ENCODE measurements around the gene CPVL. TPM values are rescaled to one million over a fixed set of nuclear protein-coding genes. Genes with fewer than 3 reads are reported as not detected.
"Not testable (repeated sequence)": the region's sequence is repeated elsewhere in the genome, so short reads cannot be mapped to it uniquely, and the experiment has no call there.

CPVL gene
- total and polyA plus RNA-seq, 4 donors: 6.0 to 39.0 (median 12.9) TPM

GRCh38 chr7:29115130-29115687 is 31.1 kb downstream of the CPVL start (continued):
- TF ChIP-seq REST (IDR thresholded peaks at IDR 0.05) (no peak), YY1 (IDR thresholded peaks at IDR 0.05) (no peak), FOXA1 (IDR thresholded peaks at IDR 0.05) (no peak)

- H3K36me3 ChIP-seq (ENCODE audit: control insufficient read depth in 4 of 4, insufficient read depth in 3 of 4, low read depth in 1 of 4, low read length in 3 of 4); DNase-seq (ENCODE audit: low spot score); H3K27ac ChIP-seq (ENCODE audit: low read depth in 1 of 2, low read length in 2 of 2); H3K9me3 ChIP-seq (ENCODE audit: control insufficient read depth in 4 of 4, low read length in 3 of 4); H3K9ac ChIP-seq (ENCODE audit: low read depth in 1 of 2, low read length in 2 of 2); H3K27me3 ChIP-seq (ENCODE audit: control insufficient read depth in 4 of 4, insufficient read depth in 4 of 4, low read length in 3 of 4); H3K4me3 ChIP-seq (ENCODE audit: low read depth in 1 of 3, low read length in 3 of 3); H3K4me1 ChIP-seq (ENCODE audit: control insufficient read depth in 4 of 4, insufficient read depth in 4 of 4, low read length in 3 of 4): not testable (repeated sequence)
- 80% methylated on average over 2 of the region's 2 CpGs for WGBS
Measured at GRCh38 chr7:29114266-29114665, 32.1 kb downstream of the CPVL start.

- Histone ChIP-seq H3K9ac (ENCODE audit: low read depth in 1 of 2, low read length in 2 of 2) (no peak overlapping the region), H3K4me3 (ENCODE audit: low read depth in 1 of 3, low read length in 3 of 3) (no peak overlapping the region), H3K36me3 (ENCODE audit: control insufficient read depth in 4 of 4, insufficient read depth in 3 of 4, low read depth in 1 of 4, low read length in 3 of 4) (no peaks in the 10 kb centered on the region), H3K9me3 (ENCODE audit: control insufficient read depth in 4 of 4, low read length in 3 of 4) (no peaks in the 10 kb centered on the region), H3K4me1 (ENCODE audit: control insufficient read depth in 4 of 4, insufficient read depth in 4 of 4, low read length in 3 of 4) (peaks cover 0 to 1% (median 0%) of the 10 kb centered on the region in 4 donors), H3K27ac (ENCODE audit: low read depth in 1 of 2, low read length in 2 of 2) (no peak overlapping the region), H3K27me3 (ENCODE audit: control insufficient read depth in 4 of 4, insufficient read depth in 4 of 4, low read length in 3 of 4) (no peaks in the 10 kb centered on the region)
- TF ChIP-seq YY1 (IDR thresholded peaks at IDR 0.05): no peak
- TF ChIP-seq HNF4A (conservative IDR thresholded peaks at IDR 0.05): no peak
- TF ChIP-seq CTCF (IDR thresholded peaks at IDR 0.05; ENCODE audit: low read depth, low read length, missing input control): peak; percentile 29
- TF ChIP-seq FOXA2 (IDR thresholded peaks at IDR 0.05): no peak
- TF ChIP-seq RXRA (IDR thresholded peaks at IDR 0.05): no peak
- no peak for TF ChIP-seq MAX (IDR thresholded peaks at IDR 0.05)
- peak; percentile 76 to 79 for TF ChIP-seq RAD21 (IDR thresholded peaks at IDR 0.05)
- no peak for TF ChIP-seq ATF3 (IDR thresholded peaks at IDR 0.05)
- 53% methylated on average over 5 of the region's 5 CpGs for WGBS
- DNase-seq (ENCODE audit: low spot score): no peak
Measured at GRCh38 chr7:29113384-29114102, 32.8 kb downstream of the CPVL start.
